Type B pancreatic cell (in vitro differentiated cells): ENCODE measurements around the gene ANKRD65. TPM values are rescaled to one million over a fixed set of nuclear protein-coding genes. Genes with fewer than 3 reads are reported as not detected.

ENCODE experiments used
- DNase-seq: peaks from one replicate; pipeline ENCODE4 v3.0.0; 2021; ENCODE audit warnings: mixed read lengths; ENCODE audit not compliant: unreplicated experiment; ENCODE audit errors: extremely low spot score
- H3K27ac Mint-ChIP-seq: 2 replicates; pipeline ENCODE4 v1.8.0; 2021; ENCODE audit warnings: mild to moderate bottlenecking, mixed read lengths
- H3K27me3 Mint-ChIP-seq: 2 replicates; pipeline ENCODE4 v1.8.0; 2021; ENCODE audit warnings: mixed read lengths
- H3K36me3 Mint-ChIP-seq: 2 replicates; pipeline ENCODE4 v1.8.0; 2021; ENCODE audit warnings: mixed read lengths
- H3K4me1 Mint-ChIP-seq: one replicate; pipeline ENCODE4 v1.8.0; 2021; ENCODE audit warnings: mixed read lengths; ENCODE audit not compliant: unreplicated experiment
- H3K4me3 Mint-ChIP-seq: 2 replicates; pipeline ENCODE4 v1.8.0; 2021; ENCODE audit warnings: mild to moderate bottlenecking, mixed read lengths
- H3K9me3 Mint-ChIP-seq: 2 replicates; pipeline ENCODE4 v1.8.0; 2021; ENCODE audit warnings: mixed read lengths
- CTCF ChIP-seq: fragments of 200-600 bp; sonication (generic); conservative IDR thresholded peaks from 2 replicates; pipeline ENCODE4 v1.5.0; 2021; ENCODE audit warnings: antibody characterized with exemption, mild to moderate bottlenecking
- total RNA-seq: library from RNA; stranded (reverse); gene quantifications from 2 replicates; pipeline ENCODE4 v1.2.1, GENCODE V29; 2021; ENCODE audit warnings: low replicate concordance

Gene ANKRD65
- total RNA-seq, 1 donor from 2014 or later: 7.6 TPM

GRCh38 chr1:1436630-1437032 lies 15.6 kb upstream of the ANKRD65 start:
- DNase-seq: no peak
- peak overlapping the region; percentile 83 for H3K4me3 Mint-ChIP-seq
- H3K4me1 Mint-ChIP-seq: peaks cover 5% of the 10 kb centered on the region
- H3K27me3 Mint-ChIP-seq: no peaks in the 10 kb centered on the region
- H3K9me3 Mint-ChIP-seq: no peaks in the 10 kb centered on the region
- peak overlapping the region; percentile 39 for H3K27ac Mint-ChIP-seq
- H3K36me3 Mint-ChIP-seq: no peaks in the 10 kb centered on the region
- TF ChIP-seq CTCF: no peak

GRCh38 chr1:1435911-1436629 lies 15.0 kb upstream of the ANKRD65 start:
- Mint-ChIP-seq H3K27me3 (no peaks in the 10 kb centered on the region), H3K9me3 (no peaks in the 10 kb centered on the region), H3K4me3 (peak overlapping the region; percentile 83), H3K27ac (peak overlapping the region; percentile 39), H3K4me1 (peaks cover 5% of the 10 kb centered on the region), H3K36me3 (no peaks in the 10 kb centered on the region)
- no peak for DNase-seq
- no peak for TF ChIP-seq CTCF

- no peaks in the 10 kb centered on the region for H3K27me3 Mint-ChIP-seq
These were observed 14.2 kb upstream of the ANKRD65 start, which contains the start of gene VWA1 for GRCh38 chr1:1435106-1435903. TSS of gene VWA1 (plus strand) at chr1:1435690. CDS start at chr1:1435749, 59 bp downstream.

GRCh38 chr1:1434824-1435105 lies 13.7 kb upstream of the ANKRD65 start:
- no peak for TF ChIP-seq CTCF
- Mint-ChIP-seq H3K27me3 (no peaks in the 10 kb centered on the region), H3K4me1 (peaks cover 5% of the 10 kb centered on the region), H3K27ac (peak overlapping the region; percentile 55), H3K4me3 (peak overlapping the region; percentile 78), H3K9me3 (no peaks in the 10 kb centered on the region), H3K36me3 (no peaks in the 10 kb centered on the region)
- no peak for DNase-seq

More at GRCh38 chr1:1435106-1435903, 14.2 kb upstream of the ANKRD65 start, which contains the start of gene VWA1:
- peak; percentile 88 for DNase-seq
- H3K27ac Mint-ChIP-seq: peak within 1 kb of the TSS; percentile 55
- H3K4me3 Mint-ChIP-seq: peak within 1 kb of the TSS; percentile 83
- H3K9me3 Mint-ChIP-seq: no peaks in the 10 kb centered on the region
- no peaks in the 10 kb centered on the region for H3K36me3 Mint-ChIP-seq
- no peak for TF ChIP-seq CTCF
- H3K4me1 Mint-ChIP-seq: no peaks in the 10 kb centered on the region

GRCh38 chr1:1434131-1434823 lies 13.2 kb upstream of the ANKRD65 start:
- no peaks in the 10 kb centered on the region for H3K36me3 Mint-ChIP-seq
- H3K27ac Mint-ChIP-seq: no peak overlapping the region
- no peaks in the 10 kb centered on the region for H3K27me3 Mint-ChIP-seq
- no peak overlapping the region for H3K4me3 Mint-ChIP-seq
- DNase-seq: peak; percentile 73
- H3K4me1 Mint-ChIP-seq: peaks cover 9% of the 10 kb centered on the region
- no peak for TF ChIP-seq CTCF
- no peaks in the 10 kb centered on the region for H3K9me3 Mint-ChIP-seq
